CD4-positive, alpha-beta T cell (primary cell): ENCODE measurements around the gene SERGEF. TPM values are rescaled to one million over a fixed set of nuclear protein-coding genes. Genes with fewer than 3 reads are reported as not detected.

Source experiments
- ATAC-seq: fragments of 200-7000 bp; cut with Tn5 transposase; one replicate; pipeline ENCODE4 v1.10.0; 2022; ENCODE audit warnings: mild to moderate bottlenecking; ENCODE audit not compliant: poor library complexity
- CTCF ChIA-PET: fragments of 350-600 bp; sonication (Branson Sonifier 250); formaldehyde crosslinking; loops from one replicate; lab custom pipeline; 2021; ENCODE audit warnings: antibody characterized with exemption, inconsistent platforms; lab: Charles Lee
- POLR2A ChIA-PET: fragments of 350-600 bp; sonication (Branson Sonifier 250); formaldehyde crosslinking; loops from one replicate; lab custom pipeline; 2021; ENCODE audit warnings: antibody characterized with exemption, inconsistent platforms; lab: Charles Lee
- DNase-seq, 14 experiments: peaks; one replicate each; pipeline ENCODE4 v3.0.0-alpha.2; 2013 to 2020; ENCODE audit warnings: mixed read lengths in 2 of 14
- H3K27ac ChIP-seq, 2 donors: one replicate each; pipeline versions ENCODE4 v1.5.1 to v1.7.0; 2013; ENCODE audit warnings: low read length in 2 of 2, low read depth in 1 of 2, mild to moderate bottlenecking in 1 of 2
- H3K27me3 ChIP-seq, 2 experiments: 1 replicate in 1 of 2; 2 replicates in 1 of 2; pipeline versions ENCODE4 v1.6.1 to v1.7.0; 2013; ENCODE audit warnings: low read length in 2 of 2, control low read depth in 1 of 2, mild to moderate bottlenecking in 1 of 2, moderate library complexity in 1 of 2; ENCODE audit not compliant: insufficient read depth in 2 of 2, control insufficient read depth in 1 of 2
- H3K36me3 ChIP-seq: one replicate; pipeline ENCODE4 v1.6.1; 2013; ENCODE audit warnings: low read length, control low read depth; ENCODE audit not compliant: insufficient read depth
- H3K4me1 ChIP-seq: one replicate; pipeline ENCODE4 v1.6.1; 2013; ENCODE audit warnings: low read length, control low read depth; ENCODE audit not compliant: insufficient read depth
- H3K4me3 ChIP-seq: one replicate; pipeline ENCODE4 v1.5.1; 2013; ENCODE audit warnings: mild to moderate bottlenecking, low read length, moderate library complexity
- H3K9me3 ChIP-seq, 2 experiments: 1 replicate in 1 of 2; 2 replicates in 1 of 2; pipeline versions ENCODE4 v1.6.1 to v1.7.0; 2013; ENCODE audit warnings: low read length in 2 of 2, mild to moderate bottlenecking in 2 of 2, control low read depth in 1 of 2, moderate library complexity in 1 of 2; ENCODE audit not compliant: control insufficient read depth in 1 of 2, insufficient read depth in 1 of 2
- H3K27ac Mint-ChIP-seq: one replicate; pipeline ENCODE4 v1.8.0; 2020; ENCODE audit warnings: mixed read lengths
- H3K27me3 Mint-ChIP-seq: one replicate; pipeline ENCODE4 v1.8.0; 2021; ENCODE audit warnings: mixed read lengths
- H3K36me3 Mint-ChIP-seq: one replicate; pipeline ENCODE4 v1.8.0; 2021; ENCODE audit warnings: low read depth, mixed read lengths
- H3K4me1 Mint-ChIP-seq: one replicate; pipeline ENCODE4 v1.8.0; 2021; ENCODE audit warnings: low read depth, mixed read lengths
- H3K4me3 Mint-ChIP-seq: one replicate; pipeline ENCODE4 v1.8.0; 2020; ENCODE audit warnings: mild to moderate bottlenecking, mixed read lengths
- H3K9me3 Mint-ChIP-seq: one replicate; pipeline ENCODE4 v1.8.0; 2020; ENCODE audit warnings: mixed read lengths
- CTCF ChIP-seq: fragments of 200-600 bp; IDR thresholded peaks from one replicate; pipeline ENCODE4 v1.8.0; 2022; ENCODE audit warnings: antibody characterized with exemption, mild to moderate bottlenecking
- intact Hi-C, 2 experiments: fragments of 100-400 bp; cut with DNase I in 1 of 2; cut with micrococcal nuclease in 1 of 2; formaldehyde crosslinking; loops; one replicate each; pipeline versions ENCODE4 v1.15.1 to v1.9.0; 2023 to 2025; cut with DNase I, micrococcal nuclease
- total RNA-seq, 174 experiments: library from RNA in 2 of 174; stranded (reverse) in 2 of 174; gene quantifications; one replicate each; pipeline ENCODE4 v1.2.3 and lab custom pipeline; 2021 to 2026

SERGEF gene
- total RNA-seq, 2 experiments from 2014 or later: 35.2 to 37.1 TPM

GRCh38 chr11:17776212-17776875 is 236.5 kb downstream of the SERGEF start:
- ChIA-PET POLR2A (no interaction called here), CTCF (no interaction called here)
- no peaks in the 10 kb centered on the region for H3K36me3 ChIP-seq
- ATAC-seq (no peak), DNase-seq (no peak)
- H3K27ac ChIP-seq: no peak overlapping the region
- intact Hi-C loops: no loop called here
- H3K4me1 Mint-ChIP-seq: no peaks in the 10 kb centered on the region
- H3K9me3 ChIP-seq: peaks cover 0 to 14% of the 10 kb centered on the region in 2 experiments
- no peaks in the 10 kb centered on the region for H3K27me3 ChIP-seq
- H3K4me3 ChIP-seq: no peak overlapping the region
- H3K9me3 Mint-ChIP-seq: no peaks in the 10 kb centered on the region
- no peaks in the 10 kb centered on the region for H3K4me1 ChIP-seq
- H3K4me3 Mint-ChIP-seq: no peak overlapping the region
- no peaks in the 10 kb centered on the region for H3K36me3 Mint-ChIP-seq
- no peaks in the 10 kb centered on the region for H3K27me3 Mint-ChIP-seq
- H3K27ac Mint-ChIP-seq: no peak overlapping the region
- no peak for TF ChIP-seq CTCF

GRCh38 chr11:17775507-17776211 is 237.2 kb downstream of the SERGEF start:
- no peak for ATAC-seq
- no peaks in the 10 kb centered on the region for H3K36me3 ChIP-seq
- POLR2A ChIA-PET: no interaction called here
- no peak overlapping the region for H3K4me3 Mint-ChIP-seq
- no peak overlapping the region for H3K4me3 ChIP-seq
- H3K9me3 ChIP-seq: peaks cover 0 to 14% of the 10 kb centered on the region in 2 experiments
- no peaks in the 10 kb centered on the region for H3K27me3 Mint-ChIP-seq
- no peaks in the 10 kb centered on the region for H3K36me3 Mint-ChIP-seq
- no peak for TF ChIP-seq CTCF
- no peaks in the 10 kb centered on the region for H3K4me1 Mint-ChIP-seq
- H3K27ac ChIP-seq: no peak overlapping the region
- no peaks in the 10 kb centered on the region for H3K27me3 ChIP-seq
- no peaks in the 10 kb centered on the region for H3K9me3 Mint-ChIP-seq
- no peak for DNase-seq
- H3K4me1 ChIP-seq: no peaks in the 10 kb centered on the region
- CTCF ChIA-PET: no interaction called here
- H3K27ac Mint-ChIP-seq: no peak overlapping the region
- intact Hi-C loops: no loop called here

GRCh38 chr11:17775035-17775348 is 237.9 kb downstream of the SERGEF start:
- no peak overlapping the region for H3K4me3 ChIP-seq
- no peaks in the 10 kb centered on the region for H3K9me3 Mint-ChIP-seq
- TF ChIP-seq CTCF: no peak
- H3K27me3 Mint-ChIP-seq: no peaks in the 10 kb centered on the region
- POLR2A ChIA-PET: no interaction called here
- H3K36me3 Mint-ChIP-seq: no peaks in the 10 kb centered on the region
- peaks cover 0 to 14% of the 10 kb centered on the region in 2 experiments for H3K9me3 ChIP-seq
- no peak overlapping the region for H3K27ac Mint-ChIP-seq
- H3K4me1 Mint-ChIP-seq: no peaks in the 10 kb centered on the region
- DNase-seq (no peak), ATAC-seq (no peak)
- no peak overlapping the region for H3K27ac ChIP-seq
- no peaks in the 10 kb centered on the region for H3K36me3 ChIP-seq
- H3K4me3 Mint-ChIP-seq: no peak overlapping the region
- intact Hi-C loops: no loop called here
- H3K27me3 ChIP-seq: no peaks in the 10 kb centered on the region
- CTCF ChIA-PET: no interaction called here
- H3K4me1 ChIP-seq: no peaks in the 10 kb centered on the region
